HG02798 (cell line): ENCODE data around the gene C1orf116.
"Not testable (repeated sequence)": the region's sequence is repeated elsewhere in the genome, so short reads cannot be mapped to it uniquely, and the experiment has no call there.

Experiments
- ATAC-seq: cut with Tn5 transposase; IDR thresholded peaks from one replicate; pipeline ENCODE4 v1.9.1; 2021; ENCODE audit warnings: mild to moderate bottlenecking; ENCODE audit not compliant: unreplicated experiment, poor library complexity

The C1orf116 gene

GRCh38 chr1:207060596-207060995 lies 28.0 kb upstream of the C1orf116 start:
- ATAC-seq, result no peak

- no peak for ATAC-seq
Measured at GRCh38 chr1:207059881-207060280, 27.3 kb upstream of the C1orf116 start.

- no peak for ATAC-seq
Measured at GRCh38 chr1:207058878-207059867, 26.6 kb upstream of the C1orf116 start.

GRCh38 chr1:207058252-207058651 lies 25.7 kb upstream of the C1orf116 start:
- no peak for ATAC-seq

- ATAC-seq, result no peak
Measured at GRCh38 chr1:207056673-207057072, 24.1 kb upstream of the C1orf116 start.

- ATAC-seq, result no peak
Measured at GRCh38 chr1:207055386-207056001, 22.9 kb upstream of the C1orf116 start.

GRCh38 chr1:207054491-207054890 lies 21.9 kb upstream of the C1orf116 start:
- no peak for ATAC-seq

GRCh38 chr1:207052911-207053769 lies 20.6 kb upstream of the C1orf116 start, which contains the start of gene PFKFB2:
TSS of gene PFKFB2 (plus strand) at chr1:207053275. CDS start at chr1:207054718, 1,443 bp downstream.
- peak; percentile 84 for ATAC-seq

GRCh38 chr1:207051191-207051943 lies 18.8 kb upstream of the C1orf116 start, which contains the start of gene YOD1:
TSS of gene YOD1 (minus strand) at chr1:207051208. CDS start at chr1:207051030, 178 bp downstream.
- ATAC-seq, result no peak

GRCh38 chr1:207050480-207051190 lies 18.1 kb upstream of the C1orf116 start:
- ATAC-seq, result peak; percentile 60

GRCh38 chr1:207049974-207050391 lies 17.4 kb upstream of the C1orf116 start:
- ATAC-seq, result peak; percentile 37

GRCh38 chr1:207049514-207049913 lies 17.0 kb upstream of the C1orf116 start:
- no peak for ATAC-seq

- no peak for ATAC-seq
Measured at GRCh38 chr1:207049054-207049453, 16.5 kb upstream of the C1orf116 start.

- ATAC-seq, result no peak
Measured at GRCh38 chr1:207048041-207048440, 15.5 kb upstream of the C1orf116 start.

- ATAC-seq, result no peak
Measured at GRCh38 chr1:207047505-207047904, 14.9 kb upstream of the C1orf116 start.

GRCh38 chr1:207045453-207045852 lies 12.9 kb upstream of the C1orf116 start:
- no peak for ATAC-seq

- ATAC-seq, result not testable (repeated sequence)
Measured at GRCh38 chr1:207041397-207041796, 8.8 kb upstream of the C1orf116 start.

GRCh38 chr1:207040181-207040533 lies 7.6 kb upstream of the C1orf116 start:
- ATAC-seq, result no peak
